Measurements from ENCODE around the gene VSIG10L2. TPM values are rescaled to one million over a fixed set of nuclear protein-coding genes. Genes with fewer than 3 reads are reported as not detected.
"Not testable (repeated sequence)": the region's sequence is repeated elsewhere in the genome, so short reads cannot be mapped to it uniquely, and the experiment has no call there.

The VSIG10L2 gene
- total RNA-seq, 1 donor, result not detected

DNA sequence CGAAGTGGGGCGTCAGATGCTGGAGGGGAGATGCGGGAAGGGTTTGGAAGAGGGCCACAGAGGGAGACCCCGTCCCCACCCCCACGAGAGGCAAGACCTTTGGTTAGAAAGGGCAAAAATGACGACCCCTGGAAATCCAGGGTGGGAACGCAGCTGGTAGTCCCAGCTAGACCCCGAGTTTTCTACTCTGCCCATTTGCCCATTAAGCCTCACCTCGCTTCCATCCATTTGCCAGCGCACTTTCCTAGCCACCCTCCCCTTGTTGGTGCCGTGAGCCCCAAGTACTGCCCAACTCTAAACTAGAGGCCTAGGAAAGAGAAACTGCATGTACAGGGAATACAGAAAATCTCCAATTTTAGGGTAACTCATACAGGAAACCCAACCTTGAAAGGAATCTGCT is 41.2 kb upstream of the VSIG10L2 start:
- no peak overlapping the region for H3K4me3 ChIP-seq (ENCODE audit: low read depth, low read length)
- TF ChIP-seq, protein P1, sequence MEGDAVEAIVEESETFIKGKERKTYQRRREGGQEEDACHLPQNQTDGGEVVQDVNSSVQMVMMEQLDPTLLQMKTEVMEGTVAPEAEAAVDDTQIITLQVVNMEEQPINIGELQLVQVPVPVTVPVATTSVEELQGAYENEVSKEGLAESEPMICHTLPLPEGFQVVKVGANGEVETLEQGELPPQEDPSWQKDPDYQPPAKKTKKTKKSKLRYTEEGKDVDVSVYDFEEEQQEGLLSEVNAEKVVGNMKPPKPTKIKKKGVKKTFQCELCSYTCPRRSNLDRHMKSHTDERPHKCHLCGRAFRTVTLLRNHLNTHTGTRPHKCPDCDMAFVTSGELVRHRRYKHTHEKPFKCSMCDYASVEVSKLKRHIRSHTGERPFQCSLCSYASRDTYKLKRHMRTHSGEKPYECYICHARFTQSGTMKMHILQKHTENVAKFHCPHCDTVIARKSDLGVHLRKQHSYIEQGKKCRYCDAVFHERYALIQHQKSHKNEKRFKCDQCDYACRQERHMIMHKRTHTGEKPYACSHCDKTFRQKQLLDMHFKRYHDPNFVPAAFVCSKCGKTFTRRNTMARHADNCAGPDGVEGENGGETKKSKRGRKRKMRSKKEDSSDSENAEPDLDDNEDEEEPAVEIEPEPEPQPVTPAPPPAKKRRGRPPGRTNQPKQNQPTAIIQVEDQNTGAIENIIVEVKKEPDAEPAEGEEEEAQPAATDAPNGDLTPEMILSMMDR (IDR thresholded peaks at IDR 0.05; ENCODE audit: insufficient read depth, low read length), result no peak
- no peak for DNase-seq (ENCODE audit: low read depth)

DNA sequence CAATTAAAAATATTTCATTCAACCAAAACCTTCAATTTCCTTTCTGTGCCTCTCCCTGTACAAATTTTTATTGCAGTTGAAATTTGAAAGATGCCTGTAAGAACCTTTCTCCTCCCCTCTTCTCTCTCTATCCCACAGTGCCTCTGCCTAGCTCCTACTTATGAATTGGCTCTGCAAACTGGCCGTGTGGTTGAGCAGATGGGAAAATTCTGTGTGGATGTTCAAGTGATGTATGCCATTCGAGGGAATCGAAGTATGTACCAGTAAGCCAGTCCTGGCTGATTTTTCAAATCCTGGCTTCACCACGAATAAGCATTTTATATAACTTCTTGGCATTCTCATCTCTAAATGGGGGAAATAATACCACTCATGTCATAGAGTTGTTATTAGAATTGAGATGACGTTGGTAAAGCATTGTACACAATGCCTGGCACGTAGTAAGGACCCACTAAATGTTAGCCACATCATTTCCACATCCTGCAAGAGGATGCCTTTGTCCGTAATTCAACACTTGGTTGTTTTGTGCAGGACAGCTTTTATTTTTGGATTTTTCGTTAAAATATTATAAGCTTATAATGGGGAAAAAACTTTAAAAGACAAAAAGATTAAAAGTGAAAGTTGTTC is 35.5 kb upstream of the VSIG10L2 start:
- no peak for DNase-seq (ENCODE audit: low read depth)
- no peak overlapping the region for H3K4me3 ChIP-seq (ENCODE audit: low read depth, low read length)
- TF ChIP-seq, protein P1 (IDR thresholded peaks at IDR 0.05; ENCODE audit: insufficient read depth, low read length), result no peak

DNA sequence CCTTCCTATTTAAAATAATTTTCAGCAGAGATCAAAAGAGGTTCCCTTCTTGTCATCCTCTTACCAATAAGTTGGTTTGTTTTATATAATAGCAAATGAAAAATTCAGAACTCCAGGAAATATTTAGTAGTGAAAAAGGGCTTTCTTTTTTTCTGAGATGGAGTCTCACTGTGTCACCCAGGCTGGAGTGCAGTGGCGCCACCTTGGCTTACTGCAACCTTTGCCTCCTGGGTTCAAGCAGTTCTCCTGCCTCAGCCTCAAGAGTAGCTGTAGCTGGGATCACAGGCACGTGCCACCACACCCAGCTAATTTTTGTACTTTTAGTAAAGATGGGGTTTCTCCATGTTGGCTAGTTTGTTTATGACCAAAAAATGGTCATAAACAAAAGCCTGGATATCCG is 31.2 kb upstream of the VSIG10L2 start:
- not testable (repeated sequence) for DNase-seq (ENCODE audit: low read depth); H3K4me3 ChIP-seq (ENCODE audit: low read depth, low read length)

DNA sequence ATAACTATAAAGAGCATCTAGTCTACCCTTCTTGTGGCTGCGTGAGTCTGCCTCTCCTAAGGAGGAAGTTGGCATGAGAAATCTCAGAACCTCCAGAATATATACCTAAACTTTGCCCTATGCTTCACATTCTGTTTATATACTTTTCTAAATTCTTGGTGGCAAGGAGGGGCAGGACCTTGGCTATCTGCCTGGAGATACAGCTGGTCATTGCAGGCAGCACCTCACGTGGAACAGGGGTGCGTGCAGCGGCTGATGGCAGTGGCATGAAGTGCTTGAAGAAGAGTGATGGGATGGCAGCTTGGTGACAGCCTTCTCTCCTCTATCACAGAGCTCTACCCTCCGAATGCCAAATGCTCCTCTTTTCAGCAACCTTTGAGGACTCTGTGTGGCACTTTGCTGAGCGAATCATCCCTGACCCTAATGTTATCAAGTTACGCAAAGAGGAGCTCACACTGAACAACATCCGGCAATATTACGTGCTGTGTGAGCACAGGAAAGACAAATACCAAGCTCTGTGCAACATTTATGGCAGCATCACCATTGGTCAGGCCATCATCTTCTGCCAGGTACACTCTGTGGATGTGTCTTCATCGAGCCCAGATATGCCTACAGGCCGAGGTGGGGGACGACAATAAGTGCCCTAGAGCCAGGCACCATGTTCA is 29.0 kb upstream of the VSIG10L2 start:
- H3K4me3 ChIP-seq (ENCODE audit: low read depth, low read length), result no peak overlapping the region
- TF ChIP-seq, protein P1 (IDR thresholded peaks at IDR 0.05; ENCODE audit: insufficient read depth, low read length), result no peak
- no peak for DNase-seq (ENCODE audit: low read depth)

DNA sequence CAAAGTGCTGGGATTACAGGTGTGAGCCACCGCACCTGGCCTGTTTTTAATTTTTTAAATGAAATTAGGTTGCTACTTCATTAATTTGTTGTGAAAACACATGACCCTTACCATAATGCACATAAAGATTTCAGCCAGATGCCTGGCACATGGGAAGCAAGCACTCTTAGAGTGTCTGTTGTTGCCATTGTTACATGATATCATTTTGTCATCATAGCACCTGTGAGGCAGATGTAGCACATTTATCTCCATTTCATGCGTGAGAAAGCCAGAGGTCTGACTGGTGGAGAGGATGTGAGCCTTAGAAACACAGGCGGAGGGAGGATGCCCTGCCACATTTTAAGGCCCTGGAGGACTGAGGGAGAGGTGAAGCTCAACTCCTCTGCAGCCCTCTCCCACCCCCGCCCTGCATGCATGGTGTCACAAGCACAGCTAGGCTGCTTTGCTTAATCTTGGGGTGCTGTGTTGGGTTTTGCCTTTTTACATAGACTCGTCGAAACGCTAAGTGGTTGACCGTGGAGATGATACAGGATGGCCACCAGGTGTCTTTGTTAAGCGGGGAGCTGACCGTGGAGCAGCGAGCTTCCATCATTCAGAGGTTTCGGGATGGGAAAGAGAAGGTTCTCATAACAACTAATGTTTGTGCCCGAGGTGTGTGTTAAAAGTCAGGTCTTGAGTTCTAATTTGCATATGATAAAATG is 27.6 kb upstream of the VSIG10L2 start:
- TF ChIP-seq, protein P1 (IDR thresholded peaks at IDR 0.05; ENCODE audit: insufficient read depth, low read length), result no peak
- no peak overlapping the region for H3K4me3 ChIP-seq (ENCODE audit: low read depth, low read length)
- DNase-seq (ENCODE audit: low read depth), result no peak

DNA sequence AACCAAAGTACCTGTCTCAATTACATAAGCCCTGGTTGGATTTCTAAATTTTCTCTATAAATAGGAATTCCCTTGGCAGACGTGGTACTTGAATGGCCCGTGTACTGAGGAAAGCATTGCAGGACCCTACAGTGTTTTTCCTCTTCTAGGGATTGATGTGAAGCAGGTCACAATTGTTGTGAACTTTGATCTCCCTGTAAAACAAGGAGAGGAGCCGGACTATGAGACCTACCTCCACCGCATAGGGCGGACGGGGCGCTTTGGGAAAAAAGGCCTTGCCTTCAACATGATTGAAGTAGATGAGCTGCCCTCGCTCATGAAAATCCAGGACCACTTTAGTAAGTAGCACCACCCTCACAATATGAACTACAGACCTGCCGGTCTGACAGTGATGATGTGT is 24.8 kb upstream of the VSIG10L2 start:
- DNase-seq (ENCODE audit: low read depth), result no peak
- TF ChIP-seq, protein P1 (IDR thresholded peaks at IDR 0.05; ENCODE audit: insufficient read depth, low read length), result no peak
- H3K4me3 ChIP-seq (ENCODE audit: low read depth, low read length), result no peak overlapping the region

DNA sequence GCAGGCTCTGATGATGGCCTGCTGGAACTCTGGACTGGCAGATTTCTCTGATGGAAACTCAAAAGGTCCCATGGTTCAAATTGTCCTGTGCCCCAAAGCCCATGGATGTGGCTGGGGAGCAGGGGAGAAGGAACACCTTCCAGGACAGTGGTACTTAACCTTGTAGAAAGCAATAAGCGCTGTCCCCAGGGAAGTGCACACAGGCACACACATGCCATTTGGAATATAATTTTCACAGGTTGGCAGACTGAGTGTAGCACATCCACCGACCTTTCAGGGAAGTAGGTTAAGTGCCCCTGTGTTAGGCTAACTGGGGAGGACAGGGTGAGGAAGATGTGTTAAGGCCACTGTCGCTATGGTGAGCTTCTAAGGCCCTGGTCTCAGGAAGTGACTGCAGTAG is 23.7 kb upstream of the VSIG10L2 start:
- TF ChIP-seq, protein P1 (IDR thresholded peaks at IDR 0.05; ENCODE audit: insufficient read depth, low read length), result no peak
- H3K4me3 ChIP-seq (ENCODE audit: low read depth, low read length), result no peak overlapping the region
- no peak for DNase-seq (ENCODE audit: low read depth)
